NT2/D1 (cell line): ENCODE measurements around the gene PKDCC.

ENCODE experiments used
- SUZ12 ChIP-seq: IDR thresholded peaks from 2 replicates; pipeline ENCODE4 v1.6.1; 2011; ENCODE audit not compliant: insufficient read length, insufficient read depth; ENCODE audit errors: extremely low read depth
- YY1 ChIP-seq: IDR thresholded peaks from 2 replicates; pipeline ENCODE4 v1.6.1; 2011; ENCODE audit not compliant: insufficient read length, insufficient read depth
- ZNF274 ChIP-seq: IDR thresholded peaks from 2 replicates; pipeline ENCODE4 v1.6.1; 2011; ENCODE audit warnings: mild to moderate bottlenecking, low read depth, low read length

DNA sequence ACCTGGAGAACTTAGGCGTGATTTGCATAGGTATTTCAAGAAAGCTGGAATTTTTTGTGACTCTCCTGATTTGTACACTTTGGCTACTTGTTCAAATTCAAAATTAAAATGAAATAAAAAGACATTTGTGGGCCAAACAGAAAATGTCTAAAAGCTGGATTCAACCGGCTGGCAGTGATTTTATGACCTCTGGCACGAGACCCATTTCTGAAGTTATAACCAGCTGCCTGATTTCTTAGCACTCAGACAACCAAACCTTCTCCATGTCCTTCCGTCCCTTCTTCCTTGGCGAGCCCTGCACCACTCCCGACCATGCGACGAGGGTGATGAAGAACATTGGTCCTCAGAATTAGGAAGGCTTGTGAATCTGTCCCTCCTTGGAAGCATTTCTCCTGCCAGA lies 19.7 kb downstream of the PKDCC start:
- TF ChIP-seq YY1 (no peak), SUZ12 (no peak), ZNF274 (no peak)
